NOMO-1 treated with dmso at 0.1 percent for 144 hours (cell line): ENCODE measurements around the gene CD79A.

ENCODE experiments used
- DNase-seq: peaks from one replicate; lab custom pipeline; 2025; ENCODE audit not compliant: unreplicated experiment; lab: John Stamatoyannopoulos, UW

The CD79A gene

GRCh38 chr19:41918095-41918494, 41.0 kb downstream of the CD79A start:
- DNase-seq: no peak

- DNase-seq: no peak
These were observed 41.7 kb downstream of the CD79A start for GRCh38 chr19:41918653-41919244.

- DNase-seq: no peak
These were observed 43.1 kb downstream of the CD79A start for GRCh38 chr19:41919948-41920712.

GRCh38 chr19:41920882-41921576, 44.0 kb downstream of the CD79A start:
- DNase-seq: no peak

GRCh38 chr19:41921577-41922576, 44.8 kb downstream of the CD79A start:
- no peak for DNase-seq

GRCh38 chr19:41922585-41922984, 45.5 kb downstream of the CD79A start:
- no peak for DNase-seq

GRCh38 chr19:41923045-41923788, 46.1 kb downstream of the CD79A start:
- DNase-seq: no peak

GRCh38 chr19:41924151-41925145, 47.4 kb downstream of the CD79A start:
- DNase-seq: no peak

- DNase-seq: no peak
These were observed 48.3 kb downstream of the CD79A start for GRCh38 chr19:41925208-41926003.

GRCh38 chr19:41926028-41926762, 49.1 kb downstream of the CD79A start:
- DNase-seq: no peak

- no peak for DNase-seq
These were observed 49.9 kb downstream of the CD79A start for GRCh38 chr19:41926763-41927496.

- DNase-seq: no peak
These were observed 50.6 kb downstream of the CD79A start for GRCh38 chr19:41927497-41928192.

- no peak for DNase-seq
These were observed 51.2 kb downstream of the CD79A start, which contains the start of gene ERFL for GRCh38 chr19:41928221-41928683. Gene ERFL (minus strand): TSS chr19:41928449. CDS start chr19:41912919, 15,530 bp downstream.

GRCh38 chr19:41928754-41929535, 51.9 kb downstream of the CD79A start:
- DNase-seq: no peak

- no peak for DNase-seq
These were observed 52.5 kb downstream of the CD79A start for GRCh38 chr19:41929536-41930071.
